CD4-positive, alpha-beta T cell (primary cell): ENCODE measurements around the gene FBLN5. TPM values are rescaled to one million over a fixed set of nuclear protein-coding genes. Genes with fewer than 3 reads are reported as not detected.

Source experiments
- ATAC-seq: fragments of 200-7000 bp; cut with Tn5 transposase; one replicate; pipeline ENCODE4 v1.10.0; 2022; ENCODE audit warnings: mild to moderate bottlenecking; ENCODE audit not compliant: poor library complexity
- CTCF ChIA-PET: fragments of 350-600 bp; sonication (Branson Sonifier 250); formaldehyde crosslinking; loops from one replicate; lab custom pipeline; 2021; ENCODE audit warnings: antibody characterized with exemption, inconsistent platforms; lab: Charles Lee
- POLR2A ChIA-PET: fragments of 350-600 bp; sonication (Branson Sonifier 250); formaldehyde crosslinking; loops from one replicate; lab custom pipeline; 2021; ENCODE audit warnings: antibody characterized with exemption, inconsistent platforms; lab: Charles Lee
- DNase-seq, 14 experiments: peaks; one replicate each; pipeline ENCODE4 v3.0.0-alpha.2; 2013 to 2020; ENCODE audit warnings: mixed read lengths in 2 of 14
- H3K27ac ChIP-seq, 2 donors: one replicate each; pipeline versions ENCODE4 v1.5.1 to v1.7.0; 2013; ENCODE audit warnings: low read length in 2 of 2, low read depth in 1 of 2, mild to moderate bottlenecking in 1 of 2
- H3K27me3 ChIP-seq, 2 experiments: 1 replicate in 1 of 2; 2 replicates in 1 of 2; pipeline versions ENCODE4 v1.6.1 to v1.7.0; 2013; ENCODE audit warnings: low read length in 2 of 2, control low read depth in 1 of 2, mild to moderate bottlenecking in 1 of 2, moderate library complexity in 1 of 2; ENCODE audit not compliant: insufficient read depth in 2 of 2, control insufficient read depth in 1 of 2
- H3K36me3 ChIP-seq: one replicate; pipeline ENCODE4 v1.6.1; 2013; ENCODE audit warnings: low read length, control low read depth; ENCODE audit not compliant: insufficient read depth
- H3K4me1 ChIP-seq: one replicate; pipeline ENCODE4 v1.6.1; 2013; ENCODE audit warnings: low read length, control low read depth; ENCODE audit not compliant: insufficient read depth
- H3K4me3 ChIP-seq: one replicate; pipeline ENCODE4 v1.5.1; 2013; ENCODE audit warnings: mild to moderate bottlenecking, low read length, moderate library complexity
- H3K9me3 ChIP-seq, 2 experiments: 1 replicate in 1 of 2; 2 replicates in 1 of 2; pipeline versions ENCODE4 v1.6.1 to v1.7.0; 2013; ENCODE audit warnings: low read length in 2 of 2, mild to moderate bottlenecking in 2 of 2, control low read depth in 1 of 2, moderate library complexity in 1 of 2; ENCODE audit not compliant: control insufficient read depth in 1 of 2, insufficient read depth in 1 of 2
- H3K27ac Mint-ChIP-seq: one replicate; pipeline ENCODE4 v1.8.0; 2020; ENCODE audit warnings: mixed read lengths
- H3K27me3 Mint-ChIP-seq: one replicate; pipeline ENCODE4 v1.8.0; 2021; ENCODE audit warnings: mixed read lengths
- H3K36me3 Mint-ChIP-seq: one replicate; pipeline ENCODE4 v1.8.0; 2021; ENCODE audit warnings: low read depth, mixed read lengths
- H3K4me1 Mint-ChIP-seq: one replicate; pipeline ENCODE4 v1.8.0; 2021; ENCODE audit warnings: low read depth, mixed read lengths
- H3K4me3 Mint-ChIP-seq: one replicate; pipeline ENCODE4 v1.8.0; 2020; ENCODE audit warnings: mild to moderate bottlenecking, mixed read lengths
- H3K9me3 Mint-ChIP-seq: one replicate; pipeline ENCODE4 v1.8.0; 2020; ENCODE audit warnings: mixed read lengths
- CTCF ChIP-seq: fragments of 200-600 bp; IDR thresholded peaks from one replicate; pipeline ENCODE4 v1.8.0; 2022; ENCODE audit warnings: antibody characterized with exemption, mild to moderate bottlenecking
- intact Hi-C, 2 experiments: fragments of 100-400 bp; cut with DNase I in 1 of 2; cut with micrococcal nuclease in 1 of 2; formaldehyde crosslinking; loops; one replicate each; pipeline versions ENCODE4 v1.15.1 to v1.9.0; 2023 to 2025; cut with DNase I, micrococcal nuclease
- total RNA-seq, 174 experiments: library from RNA in 2 of 174; stranded (reverse) in 2 of 174; gene quantifications; one replicate each; pipeline ENCODE4 v1.2.3 and lab custom pipeline; 2021 to 2026

Gene FBLN5
- total RNA-seq, 2 experiments from 2014 or later, result 1.2 to 1.5 TPM

GRCh38 chr14:91929700-91930099, 17.8 kb downstream of the FBLN5 start:
- H3K4me3 ChIP-seq, result no peak overlapping the region
- ATAC-seq (no peak), DNase-seq (no peak)
- H3K4me1 ChIP-seq, result no peaks in the 10 kb centered on the region
- intact Hi-C loops, result no loop called here
- no peaks in the 10 kb centered on the region for H3K9me3 ChIP-seq
- Mint-ChIP-seq H3K9me3 (no peaks in the 10 kb centered on the region), H3K27ac (no peak overlapping the region), H3K4me3 (no peak overlapping the region), H3K27me3 (no peaks in the 10 kb centered on the region), H3K36me3 (no peaks in the 10 kb centered on the region), H3K4me1 (no peaks in the 10 kb centered on the region)
- no peak for TF ChIP-seq CTCF
- no peaks in the 10 kb centered on the region for H3K27me3 ChIP-seq
- CTCF ChIA-PET, result no interaction called here
- H3K36me3 ChIP-seq, result no peaks in the 10 kb centered on the region
- POLR2A ChIA-PET, result interaction anchor here (0.6 kb wide), 1 partner anchor 183 kb away, joined by 4 read pairs; no protein-coding TSS in a partner anchor
- H3K27ac ChIP-seq, result no peak overlapping the region

DNA sequence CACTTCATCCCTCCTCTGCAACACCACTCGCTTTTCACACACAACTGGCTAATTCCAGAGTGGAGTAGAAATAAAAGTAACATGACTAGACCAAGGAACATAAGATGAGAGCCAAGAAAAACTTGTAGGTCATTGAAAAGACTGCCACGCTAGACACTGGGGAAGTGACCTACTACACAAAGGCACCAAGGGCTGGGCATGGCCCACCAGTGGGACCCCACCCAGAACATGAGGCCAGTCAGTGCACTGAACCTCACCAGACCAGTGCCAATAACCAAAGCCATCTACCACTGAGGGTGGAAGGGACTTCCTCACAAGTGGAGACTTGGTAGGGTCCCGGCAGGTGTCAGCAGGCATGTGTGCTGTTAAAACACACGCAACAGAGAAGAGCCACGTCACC, 19.7 kb downstream of the FBLN5 start:
- no peaks in the 10 kb centered on the region for H3K4me1 Mint-ChIP-seq
- H3K36me3 Mint-ChIP-seq, result no peaks in the 10 kb centered on the region
- Histone ChIP-seq H3K4me3 (no peak overlapping the region), H3K9me3 (no peaks in the 10 kb centered on the region), H3K27me3 (no peaks in the 10 kb centered on the region), H3K4me1 (no peaks in the 10 kb centered on the region), H3K27ac (no peak overlapping the region), H3K36me3 (no peaks in the 10 kb centered on the region)
- TF ChIP-seq CTCF, result no peak
- no peak overlapping the region for H3K27ac Mint-ChIP-seq
- intact Hi-C loops, result no loop called here
- no peak overlapping the region for H3K4me3 Mint-ChIP-seq
- DNase-seq, result no peak
- no peaks in the 10 kb centered on the region for H3K9me3 Mint-ChIP-seq
- POLR2A ChIA-PET, result no interaction called here
- CTCF ChIA-PET, result no interaction called here
- H3K27me3 Mint-ChIP-seq, result no peaks in the 10 kb centered on the region
- ATAC-seq, result no peak

GRCh38 chr14:91927191-91927590, 20.3 kb downstream of the FBLN5 start:
- no peaks in the 10 kb centered on the region for H3K9me3 Mint-ChIP-seq
- H3K27ac Mint-ChIP-seq, result no peak overlapping the region
- ChIA-PET CTCF (no interaction called here), POLR2A (no interaction called here)
- intact Hi-C loops, result no loop called here
- Histone ChIP-seq H3K36me3 (no peaks in the 10 kb centered on the region), H3K27me3 (no peaks in the 10 kb centered on the region), H3K4me3 (no peak overlapping the region), H3K9me3 (no peaks in the 10 kb centered on the region), H3K27ac (no peak overlapping the region), H3K4me1 (no peaks in the 10 kb centered on the region)
- no peaks in the 10 kb centered on the region for H3K4me1 Mint-ChIP-seq
- H3K36me3 Mint-ChIP-seq, result no peaks in the 10 kb centered on the region
- no peak for TF ChIP-seq CTCF
- H3K4me3 Mint-ChIP-seq, result no peak overlapping the region
- DNase-seq (no peak), ATAC-seq (no peak)
- no peaks in the 10 kb centered on the region for H3K27me3 Mint-ChIP-seq
